NCI-H345 treated with DMSO at 0.1 percent for 48 hours (cell line): ENCODE measurements around the gene HTRA3.

ENCODE experiments used
- DNase-seq: peaks from one replicate; lab custom pipeline; 2025; ENCODE audit not compliant: unreplicated experiment; lab: John Stamatoyannopoulos, UW

Gene HTRA3

GRCh38 chr4:8278421-8279287 lies 9.1 kb downstream of the HTRA3 start:
- DNase-seq = no peak

GRCh38 chr4:8279321-8280157 lies 10.0 kb downstream of the HTRA3 start:
- no peak for DNase-seq

GRCh38 chr4:8280158-8280875 lies 10.8 kb downstream of the HTRA3 start:
- no peak for DNase-seq

DNA sequence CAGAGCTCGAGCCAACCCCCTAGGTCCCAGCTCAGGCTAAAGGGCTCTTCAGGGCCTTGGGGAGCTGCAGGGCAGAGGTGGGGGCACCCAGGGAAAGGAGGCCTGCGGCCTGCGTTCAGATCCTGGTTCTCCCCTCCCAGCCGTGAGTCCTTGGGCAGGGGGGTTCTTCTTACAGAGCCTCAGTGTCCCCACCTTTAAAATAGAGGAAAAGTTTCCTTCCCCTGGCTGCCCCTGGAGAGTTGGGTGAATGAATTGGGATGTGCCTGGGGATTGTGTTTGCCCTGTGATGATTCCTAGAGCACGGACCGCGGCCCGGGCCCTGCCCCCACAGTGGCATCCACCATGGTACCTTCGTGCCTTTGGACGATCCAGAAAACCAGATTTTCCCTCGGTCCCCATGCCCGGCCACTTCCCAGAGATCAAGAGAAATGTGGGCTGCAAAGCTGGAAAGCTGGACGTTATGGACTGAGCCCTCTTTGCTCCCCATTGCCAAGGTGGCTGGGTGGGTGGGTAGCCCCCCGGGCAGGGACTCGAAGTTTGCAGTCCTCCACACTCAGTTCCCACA lies 11.4 kb downstream of the HTRA3 start:
- no peak for DNase-seq

DNA sequence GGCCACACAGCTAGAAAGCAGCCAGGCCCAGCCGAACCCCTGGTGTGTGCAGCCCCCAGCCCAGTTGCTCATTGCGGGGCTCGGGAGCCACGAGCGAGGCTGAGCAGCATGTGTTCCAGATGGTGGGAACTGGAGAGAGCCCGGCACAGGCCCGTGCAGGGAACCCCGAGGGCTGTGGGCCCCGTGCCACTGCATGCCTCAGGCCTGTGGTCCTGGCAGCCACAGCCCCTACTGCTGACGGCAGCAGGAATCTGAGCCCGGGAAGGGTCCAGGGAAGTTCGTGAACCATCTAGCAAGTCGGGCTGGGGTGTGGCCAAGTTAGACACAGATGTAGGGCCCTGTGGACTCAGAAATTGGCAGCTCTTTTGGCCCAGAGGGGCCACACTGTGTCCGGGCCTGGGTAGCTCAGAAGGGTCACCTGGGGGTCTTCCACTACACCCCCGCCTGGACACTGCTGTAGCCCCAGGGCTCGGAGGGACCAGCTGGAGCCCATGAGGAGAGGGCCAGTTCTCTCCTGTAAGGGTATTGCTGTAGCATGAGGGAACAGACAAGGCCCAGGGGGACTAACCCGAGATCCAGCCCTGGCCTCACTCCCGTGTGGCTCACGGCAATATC lies 12.1 kb downstream of the HTRA3 start:
- no peak for DNase-seq

DNA sequence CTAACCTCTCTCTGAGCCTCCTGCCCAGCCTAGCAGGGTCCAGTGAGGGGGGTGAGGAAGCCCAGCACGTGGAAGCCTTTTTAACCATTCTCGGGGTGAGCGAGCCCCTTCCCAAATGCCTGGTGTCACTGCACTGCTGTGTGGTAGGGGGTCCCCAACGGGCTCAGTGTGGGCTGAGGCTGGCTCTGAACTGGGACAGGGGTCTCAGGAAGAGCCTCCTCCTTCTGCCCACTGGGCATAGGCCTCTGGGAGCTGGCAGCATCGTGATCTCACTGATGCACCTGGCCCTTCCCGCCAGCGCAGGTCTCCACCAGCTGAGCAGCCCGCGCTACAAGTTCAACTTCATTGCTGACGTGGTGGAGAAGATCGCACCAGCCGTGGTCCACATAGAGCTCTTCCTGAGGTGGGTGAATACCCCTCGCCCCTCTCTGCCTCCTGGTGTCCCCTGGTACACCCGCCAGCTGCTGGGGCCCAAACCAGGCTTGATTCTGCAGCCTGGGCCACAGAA lies 12.6 kb downstream of the HTRA3 start:
- DNase-seq = no peak

DNA sequence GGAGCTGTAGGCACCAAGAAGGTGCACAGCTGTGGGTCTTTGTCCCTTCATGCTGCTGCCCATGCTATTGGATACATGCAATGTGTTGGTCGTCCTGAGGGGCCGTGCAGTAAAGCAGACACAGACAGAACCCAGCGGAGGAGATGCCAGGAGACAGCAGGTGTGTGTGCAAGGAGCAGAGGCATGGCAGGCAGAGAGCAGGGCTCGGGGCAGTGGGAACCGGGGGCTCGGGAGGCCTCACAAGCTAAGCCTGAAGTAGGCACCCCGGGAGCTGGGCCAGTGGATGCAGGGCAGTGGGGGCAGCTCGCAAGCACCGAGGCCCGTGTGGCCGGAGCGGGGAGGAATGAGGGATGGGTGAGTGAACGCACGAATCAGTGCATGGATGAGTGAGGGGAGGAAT lies 13.2 kb downstream of the HTRA3 start:
- no peak for DNase-seq

GRCh38 chr4:8283161-8283560 lies 13.6 kb downstream of the HTRA3 start:
- DNase-seq = no peak

DNA sequence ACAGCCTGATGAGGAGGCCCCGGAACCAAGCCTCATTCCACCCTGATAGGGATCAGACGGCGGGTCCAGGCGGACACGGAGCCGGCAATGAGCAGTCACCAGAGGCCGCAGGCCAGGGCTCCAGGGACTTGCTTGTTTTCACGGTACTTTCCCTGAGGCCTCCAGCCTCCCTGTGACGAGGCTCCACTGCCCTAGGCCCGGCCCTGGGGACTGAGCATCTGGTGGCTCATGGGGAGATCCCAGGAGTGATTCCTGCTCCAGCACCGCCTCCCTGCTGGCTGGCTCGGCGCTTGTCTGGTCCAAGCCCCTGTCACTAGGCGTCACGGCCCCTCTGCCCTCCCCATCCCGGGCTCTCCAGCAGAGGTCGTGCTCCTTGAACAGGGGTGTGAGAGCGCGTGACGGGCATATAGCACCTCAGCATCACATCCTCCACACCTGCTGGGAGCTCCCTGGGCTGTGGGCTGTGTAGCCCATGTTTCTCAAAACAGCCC lies 14.1 kb downstream of the HTRA3 start:
- no peak for DNase-seq

DNA sequence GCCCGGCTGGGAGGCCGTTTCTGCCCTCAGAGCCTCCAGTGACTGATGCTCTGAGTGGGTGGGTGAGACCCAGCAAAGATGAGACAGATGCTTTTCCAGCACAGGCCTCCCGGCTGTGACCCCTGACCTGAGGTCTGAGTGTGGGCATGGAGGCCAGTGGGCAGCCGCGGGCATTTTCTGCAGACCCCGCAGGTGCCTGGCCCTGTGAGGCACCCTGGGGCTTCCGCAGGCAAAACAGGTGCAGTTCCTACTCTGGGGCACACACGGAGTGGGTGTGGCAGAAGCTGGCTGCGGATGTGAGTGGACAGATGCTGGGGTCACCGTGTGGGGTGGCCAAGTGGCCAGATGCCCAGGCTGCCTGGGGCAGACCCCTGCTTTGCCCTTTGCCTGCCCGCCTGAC lies 14.8 kb downstream of the HTRA3 start:
- no peak for DNase-seq

GRCh38 chr4:8285143-8285975 lies 15.8 kb downstream of the HTRA3 start:
- no peak for DNase-seq

DNA sequence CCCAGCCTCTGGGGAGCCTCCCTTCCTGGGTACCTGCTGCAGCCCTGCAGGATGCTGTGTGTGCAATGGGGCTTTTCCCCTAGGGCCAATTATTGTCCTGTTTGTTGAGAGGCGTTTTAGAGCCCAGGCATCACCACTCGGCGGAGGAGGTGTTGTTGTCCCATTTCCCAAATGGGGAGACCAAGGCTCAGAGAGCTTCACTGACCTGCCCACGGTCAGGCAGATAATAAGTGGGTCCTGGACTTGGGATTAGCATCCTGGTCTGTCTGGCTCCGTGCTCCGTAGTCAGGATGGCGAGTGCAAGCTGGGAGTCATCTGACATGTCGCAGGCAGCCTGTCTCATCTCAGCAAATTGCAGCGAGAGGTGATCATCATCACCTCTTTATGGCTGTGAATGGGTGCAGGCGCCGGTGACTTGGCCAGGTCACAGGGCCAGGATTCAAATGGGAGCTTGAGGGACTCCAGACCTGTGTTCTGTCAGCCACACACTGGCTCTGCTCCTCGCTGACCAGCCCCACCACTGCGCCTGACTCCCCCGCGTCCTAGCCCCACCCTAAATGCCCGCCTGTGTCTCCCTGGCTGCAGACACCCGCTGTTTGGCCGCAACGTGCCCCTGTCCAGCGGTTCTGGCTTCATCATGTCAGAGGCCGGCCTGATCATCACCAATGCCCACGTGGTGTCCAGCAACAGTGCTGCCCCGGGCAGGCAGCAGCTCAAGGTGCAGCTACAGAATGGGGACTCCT lies 16.6 kb downstream of the HTRA3 start:
- no peak for DNase-seq

DNA sequence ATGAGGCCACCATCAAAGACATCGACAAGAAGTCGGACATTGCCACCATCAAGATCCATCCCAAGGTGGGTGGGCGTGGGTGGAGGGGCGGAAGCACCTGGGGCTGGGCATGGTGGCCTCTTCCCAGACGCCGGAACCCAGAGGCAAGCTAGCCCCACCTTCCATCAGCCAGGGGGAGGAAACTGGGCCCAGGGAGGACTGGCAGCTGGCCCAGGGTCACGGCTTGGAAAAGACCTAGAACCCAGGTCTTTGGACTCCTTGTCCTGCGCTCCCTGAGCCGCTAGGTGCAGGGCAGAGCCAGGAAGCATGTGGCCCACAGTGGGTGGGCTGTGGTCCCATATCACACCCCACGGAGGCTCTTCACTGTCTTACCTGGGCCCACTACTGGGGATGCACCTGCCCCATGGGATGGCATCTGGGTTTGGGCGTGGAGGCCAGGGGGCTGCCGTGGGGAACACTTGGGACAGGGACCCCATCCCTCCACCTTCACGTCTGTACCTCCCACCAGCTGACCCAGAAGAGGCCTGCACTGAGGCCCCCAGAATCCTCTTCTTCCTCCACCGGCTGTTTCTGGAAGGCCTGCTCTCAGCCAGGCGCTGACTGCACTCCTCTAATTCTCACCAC lies 17.3 kb downstream of the HTRA3 start:
- no peak for DNase-seq

- no peak for DNase-seq
Measured at GRCh38 chr4:8287343-8288280, 18.1 kb downstream of the HTRA3 start.

DNA sequence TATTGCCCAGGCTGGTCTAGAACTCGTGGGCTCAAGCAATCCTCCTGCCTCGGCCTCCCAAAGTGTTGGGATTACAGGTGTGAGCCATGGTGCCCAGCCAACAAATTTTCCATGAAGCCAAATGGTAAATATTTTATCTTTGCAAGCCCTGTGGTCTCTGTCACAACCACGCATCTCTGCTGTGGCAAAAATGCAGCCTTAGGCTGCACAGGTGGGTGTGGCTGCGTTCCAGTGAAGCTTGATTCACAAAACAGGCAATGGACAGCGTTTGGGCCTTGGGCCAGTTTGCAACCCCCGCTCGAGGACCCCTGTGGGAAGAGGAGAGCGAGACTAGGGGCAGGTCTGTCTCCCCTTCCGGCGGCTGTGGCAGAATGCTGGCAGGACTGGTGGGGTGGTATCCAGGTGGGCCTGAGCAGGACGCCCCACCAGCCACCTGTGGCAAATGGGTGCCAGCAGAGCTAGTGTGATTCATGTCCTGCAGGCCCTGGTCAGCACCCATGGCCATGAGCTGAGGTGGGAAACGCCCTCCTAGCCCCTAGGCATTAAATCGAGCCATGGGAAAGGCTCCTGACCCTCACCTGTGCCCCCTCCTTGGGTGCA lies 19.7 kb downstream of the HTRA3 start:
- no peak for DNase-seq

- DNase-seq = no peak
Measured at GRCh38 chr4:8289956-8290700, 20.6 kb downstream of the HTRA3 start.
